Keratinocyte (primary cell): Measurements from ENCODE around the gene NLRP1.

Experiments
- EZH2 ChIP-seq: IDR thresholded peaks from one replicate; pipeline ENCODE4 v1.6.1; 2012; ENCODE audit warnings: inconsistent platforms, mild to moderate bottlenecking, low read length, moderate library complexity
- TF ChIP-seq, protein P1 (sequence below), 3 experiments: IDR thresholded peaks in 1 of 3; conservative IDR thresholded peaks in 1 of 3; optimal IDR thresholded peaks in 1 of 3; 2 replicates in 2 of 3; 3 replicates in 1 of 3; pipeline versions ENCODE3 to v1.5.1; 2011; ENCODE audit warnings: low read length in 3 of 3, mild to moderate bottlenecking in 3 of 3, moderate library complexity in 2 of 3, control low read depth in 1 of 3, inconsistent platforms in 1 of 3; ENCODE audit not compliant: insufficient read depth in 2 of 3; ENCODE audit errors: extremely low read depth in 1 of 3

DNA sequence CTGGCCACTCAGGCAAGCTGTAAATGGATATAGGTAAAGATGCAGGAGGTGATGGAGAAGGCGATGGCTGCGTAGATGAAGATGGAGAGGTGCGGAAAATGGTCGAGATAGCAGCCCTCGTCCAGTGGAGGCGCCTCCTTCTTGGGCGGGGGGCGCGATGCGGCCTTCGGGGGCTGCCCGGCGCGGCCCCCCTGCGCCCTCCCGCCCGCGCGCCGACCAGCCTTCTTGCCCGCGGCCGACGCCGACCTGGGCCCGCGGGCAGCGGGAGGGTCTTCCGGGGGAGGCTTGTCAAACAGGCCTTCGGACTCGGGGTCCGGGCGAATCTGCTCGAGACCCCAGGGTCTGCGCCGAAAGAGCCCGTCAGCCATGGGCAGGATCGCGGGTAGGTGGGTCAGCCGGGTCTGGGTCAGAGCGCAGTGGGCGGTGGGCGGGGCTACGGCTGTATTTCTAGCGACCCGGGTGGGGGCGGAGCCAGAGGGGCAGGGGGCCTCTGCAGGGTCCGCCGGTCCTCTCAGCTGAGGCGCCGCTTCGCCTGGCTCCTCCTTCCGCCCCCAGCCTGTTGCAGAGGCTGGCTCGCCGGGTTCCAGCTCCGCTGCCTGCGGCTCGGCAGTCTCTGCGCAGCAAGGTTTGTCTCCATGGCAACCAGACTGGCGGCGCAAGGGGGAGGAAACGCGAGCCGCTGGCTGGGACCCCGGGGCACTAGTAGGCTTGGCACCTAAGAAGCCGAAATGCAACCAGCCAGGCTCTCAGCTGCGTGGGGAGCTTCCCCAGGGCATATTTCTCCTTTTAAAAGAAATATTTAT lies 83.5 kb downstream of the NLRP1 start:
- TF ChIP-seq, protein P1, sequence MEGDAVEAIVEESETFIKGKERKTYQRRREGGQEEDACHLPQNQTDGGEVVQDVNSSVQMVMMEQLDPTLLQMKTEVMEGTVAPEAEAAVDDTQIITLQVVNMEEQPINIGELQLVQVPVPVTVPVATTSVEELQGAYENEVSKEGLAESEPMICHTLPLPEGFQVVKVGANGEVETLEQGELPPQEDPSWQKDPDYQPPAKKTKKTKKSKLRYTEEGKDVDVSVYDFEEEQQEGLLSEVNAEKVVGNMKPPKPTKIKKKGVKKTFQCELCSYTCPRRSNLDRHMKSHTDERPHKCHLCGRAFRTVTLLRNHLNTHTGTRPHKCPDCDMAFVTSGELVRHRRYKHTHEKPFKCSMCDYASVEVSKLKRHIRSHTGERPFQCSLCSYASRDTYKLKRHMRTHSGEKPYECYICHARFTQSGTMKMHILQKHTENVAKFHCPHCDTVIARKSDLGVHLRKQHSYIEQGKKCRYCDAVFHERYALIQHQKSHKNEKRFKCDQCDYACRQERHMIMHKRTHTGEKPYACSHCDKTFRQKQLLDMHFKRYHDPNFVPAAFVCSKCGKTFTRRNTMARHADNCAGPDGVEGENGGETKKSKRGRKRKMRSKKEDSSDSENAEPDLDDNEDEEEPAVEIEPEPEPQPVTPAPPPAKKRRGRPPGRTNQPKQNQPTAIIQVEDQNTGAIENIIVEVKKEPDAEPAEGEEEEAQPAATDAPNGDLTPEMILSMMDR (optimal IDR thresholded peaks at IDR 0.05 in 1 of 3, IDR thresholded peaks at IDR 0.05 in 1 of 3, conservative IDR thresholded peaks at IDR 0.05 in 1 of 3; ENCODE audit: extremely low read depth in 1 of 3, insufficient read depth in 2 of 3, low read length in 3 of 3) = no peak
- no peak for TF ChIP-seq EZH2
